ENCODE results near the gene TBX5.
A peak's percentile ranks its signal among the peaks of the same experiment; 100 is the strongest.

TBX5 gene

DNA sequence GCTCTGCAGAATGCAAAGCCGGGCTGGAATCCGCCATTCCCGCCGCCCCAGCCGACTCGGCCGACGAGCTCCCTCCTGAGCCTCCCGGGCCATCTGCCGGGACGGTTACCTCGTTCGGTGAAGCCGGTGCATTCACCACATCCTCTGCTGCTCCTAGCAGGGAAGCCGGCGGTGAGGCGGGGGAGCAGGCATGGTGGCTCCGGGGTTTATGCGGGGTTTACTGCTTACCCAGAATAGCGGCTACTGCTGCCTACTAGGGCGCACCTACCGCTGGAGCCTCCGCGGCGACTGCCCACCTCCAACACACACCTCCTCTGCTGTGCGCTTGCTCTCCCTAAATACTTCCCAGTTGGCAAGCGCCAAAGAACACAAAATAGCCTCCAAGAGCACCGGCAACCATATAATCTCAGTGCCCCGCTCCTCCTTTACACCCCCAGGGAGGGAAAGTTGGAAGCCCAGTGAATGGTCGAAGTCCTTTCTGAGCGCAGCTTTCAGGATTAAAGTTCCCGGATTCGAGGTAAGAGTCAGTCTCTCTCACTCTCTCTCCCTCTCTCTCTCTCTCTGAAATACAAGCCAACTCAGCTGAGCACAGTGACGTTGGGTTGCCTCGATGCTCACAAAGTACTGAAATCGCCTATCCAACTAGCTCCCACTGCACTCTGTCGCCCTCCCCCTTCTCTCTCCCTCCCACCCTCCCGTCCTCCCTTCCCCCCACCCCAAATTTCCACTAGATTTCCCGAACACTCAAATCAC is at the start of gene TBX5:
TBX5 (minus strand) TSS at position 626 of the 753 bp plus-strand sequence. CDS start 2,246 bp downstream, outside the sequence.
- DNase-seq: no peak

DNA sequence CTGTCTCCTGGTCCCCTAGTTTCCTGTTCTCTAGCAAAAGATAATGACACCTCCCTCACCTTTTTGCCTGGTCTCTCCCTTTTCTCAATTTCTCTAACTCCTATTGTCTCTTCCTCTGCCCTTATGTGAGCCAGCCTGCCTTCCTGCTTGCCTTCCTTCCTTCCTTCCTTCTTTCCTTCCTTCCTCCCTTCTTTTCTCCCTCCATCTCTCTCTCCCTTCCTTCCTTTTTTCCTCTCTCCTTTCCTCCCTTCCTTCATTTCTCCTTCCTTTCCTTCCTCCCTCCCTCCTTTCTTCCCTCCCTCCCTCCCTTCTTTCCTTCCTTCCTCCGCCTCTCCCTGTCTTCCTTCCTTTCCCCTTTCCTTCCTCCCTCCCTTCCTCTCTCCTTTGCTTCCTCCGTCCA is 45.7 kb upstream of the TBX5 start:
- no peak for DNase-seq

DNA sequence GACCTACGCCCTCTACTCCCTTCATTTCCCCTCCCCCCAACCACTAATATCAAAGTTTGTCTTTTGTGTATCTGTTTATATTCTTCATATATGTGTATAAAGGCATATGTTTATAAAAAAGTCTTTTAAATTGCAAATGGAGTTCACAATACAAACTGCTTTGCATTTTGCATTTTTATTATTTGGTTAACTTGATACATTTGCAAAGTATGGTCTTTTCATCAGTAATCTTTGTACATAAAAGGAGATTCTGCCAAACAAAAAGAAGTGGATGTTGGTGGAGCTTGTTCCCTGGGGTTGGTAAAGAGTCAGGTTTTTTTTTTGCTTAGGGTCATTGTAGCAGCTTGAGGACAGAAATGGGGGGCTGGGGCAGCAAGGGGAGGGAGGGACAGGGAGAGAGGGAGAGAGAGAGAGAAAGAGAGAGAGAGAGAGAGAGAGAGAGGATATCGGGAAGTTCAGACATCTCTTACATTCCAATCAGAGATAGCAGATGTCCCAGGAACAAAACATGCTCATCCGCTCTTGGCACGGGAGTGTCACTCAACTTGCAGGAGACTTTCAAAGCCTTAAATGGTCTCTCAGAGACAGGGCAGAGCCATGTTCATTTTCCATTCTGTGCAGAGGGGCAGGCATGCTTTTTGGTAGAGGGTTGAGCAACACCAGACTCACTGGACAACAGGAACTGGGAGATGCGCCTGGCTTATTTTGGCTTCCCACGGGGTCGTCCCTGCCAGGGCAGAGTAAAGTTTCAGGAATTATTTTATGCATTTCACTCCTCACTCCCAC is 44.8 kb upstream of the TBX5 start:
- no peak for DNase-seq

DNA sequence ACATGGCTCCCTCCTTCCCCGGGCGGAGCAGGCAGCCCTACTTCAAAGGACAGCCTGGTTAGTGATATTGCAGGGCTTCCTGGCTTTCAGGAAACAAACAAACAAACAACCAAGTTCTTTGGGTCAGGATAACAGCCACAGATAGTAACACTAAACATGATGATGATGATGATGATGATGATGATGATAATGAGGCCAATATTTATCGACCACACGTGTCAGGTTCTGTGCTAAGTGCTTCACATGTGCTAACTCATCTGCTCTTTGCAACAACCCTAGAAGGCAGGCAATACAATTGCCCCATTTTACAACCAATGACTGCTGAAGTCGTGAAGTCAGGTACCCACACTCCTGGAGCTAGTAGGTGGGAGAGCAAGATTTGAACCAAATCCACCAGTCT is 44.1 kb upstream of the TBX5 start:
- no peak for DNase-seq

DNA sequence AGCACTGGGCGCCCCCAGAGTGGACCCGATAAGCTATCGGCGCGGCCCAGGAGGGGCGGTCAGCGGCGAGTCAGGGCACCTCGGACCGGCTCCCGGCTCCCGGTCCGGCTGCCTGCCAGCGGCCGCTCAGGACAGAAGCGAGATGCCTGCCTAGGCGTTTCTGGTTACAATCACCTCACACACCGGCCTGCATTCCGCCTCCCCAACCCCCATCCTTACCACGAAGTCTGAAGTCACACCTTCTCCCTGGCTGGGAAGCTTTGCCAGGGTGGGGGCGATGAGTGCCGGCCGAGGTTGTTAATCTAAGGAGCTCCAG is 42.6 kb upstream of the TBX5 start:
- no peak for DNase-seq

DNA sequence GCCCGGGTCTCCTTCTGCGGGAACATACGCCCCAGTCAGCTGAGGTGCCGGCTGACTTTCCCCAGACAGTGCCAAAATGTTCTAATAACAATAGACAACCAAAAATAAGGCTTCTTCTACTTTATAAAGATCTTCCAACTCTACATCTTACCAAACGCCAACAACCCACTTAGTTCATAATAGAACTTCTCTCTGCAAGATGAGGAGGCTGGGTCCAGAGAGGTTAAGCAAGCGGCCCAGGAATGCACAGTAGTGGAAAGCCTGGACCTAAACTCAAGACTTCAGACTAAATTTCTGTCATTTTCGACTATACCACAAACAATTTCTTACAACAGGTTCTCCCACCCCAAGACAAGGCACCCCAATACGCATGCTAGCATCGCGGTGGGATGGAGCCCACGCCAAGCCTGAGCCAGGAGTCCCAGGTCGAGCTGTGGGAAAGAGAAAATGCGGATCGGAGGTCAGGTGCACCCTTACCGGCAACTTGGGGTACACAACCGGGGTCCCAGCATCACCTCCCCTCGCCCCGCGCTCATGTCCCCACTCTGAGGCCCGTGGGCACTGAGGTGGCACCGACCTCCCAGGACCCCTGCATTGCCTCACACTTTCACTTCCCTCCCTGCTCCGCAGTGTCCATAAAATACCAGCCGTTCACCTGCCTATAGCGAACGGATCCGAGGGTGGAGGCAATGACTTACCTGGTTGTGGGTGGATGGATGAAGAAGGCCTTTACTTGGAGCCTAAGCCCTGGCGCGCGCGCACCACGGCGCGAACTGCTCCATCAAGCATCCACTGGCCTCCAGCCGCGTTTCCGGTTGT is 42.1 kb upstream of the TBX5 start:
- no peak for DNase-seq

DNA sequence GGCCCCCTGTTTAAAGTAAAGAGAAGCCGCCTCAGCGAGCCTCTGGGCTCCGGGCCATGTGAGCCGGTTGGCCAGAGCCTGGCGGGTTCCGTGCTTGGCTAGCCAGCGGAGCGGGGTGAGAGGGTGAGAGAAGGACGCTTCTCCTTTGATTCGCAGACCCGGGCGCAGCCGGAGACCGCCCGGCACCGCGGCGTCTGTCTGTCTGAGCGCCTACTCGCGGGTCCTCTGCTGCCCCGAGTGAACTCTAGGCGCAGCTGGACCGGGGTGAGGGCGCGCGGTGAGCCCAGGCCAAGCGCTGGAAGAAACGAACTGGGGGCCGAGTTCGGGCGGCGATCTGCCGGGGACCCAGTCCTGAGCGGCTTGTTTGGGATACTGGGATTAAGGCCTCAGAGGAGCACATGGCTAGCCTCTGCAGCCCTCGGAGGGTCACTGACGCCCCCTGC is 41.4 kb upstream of the TBX5 start:
- peak; percentile 16 for DNase-seq

DNA sequence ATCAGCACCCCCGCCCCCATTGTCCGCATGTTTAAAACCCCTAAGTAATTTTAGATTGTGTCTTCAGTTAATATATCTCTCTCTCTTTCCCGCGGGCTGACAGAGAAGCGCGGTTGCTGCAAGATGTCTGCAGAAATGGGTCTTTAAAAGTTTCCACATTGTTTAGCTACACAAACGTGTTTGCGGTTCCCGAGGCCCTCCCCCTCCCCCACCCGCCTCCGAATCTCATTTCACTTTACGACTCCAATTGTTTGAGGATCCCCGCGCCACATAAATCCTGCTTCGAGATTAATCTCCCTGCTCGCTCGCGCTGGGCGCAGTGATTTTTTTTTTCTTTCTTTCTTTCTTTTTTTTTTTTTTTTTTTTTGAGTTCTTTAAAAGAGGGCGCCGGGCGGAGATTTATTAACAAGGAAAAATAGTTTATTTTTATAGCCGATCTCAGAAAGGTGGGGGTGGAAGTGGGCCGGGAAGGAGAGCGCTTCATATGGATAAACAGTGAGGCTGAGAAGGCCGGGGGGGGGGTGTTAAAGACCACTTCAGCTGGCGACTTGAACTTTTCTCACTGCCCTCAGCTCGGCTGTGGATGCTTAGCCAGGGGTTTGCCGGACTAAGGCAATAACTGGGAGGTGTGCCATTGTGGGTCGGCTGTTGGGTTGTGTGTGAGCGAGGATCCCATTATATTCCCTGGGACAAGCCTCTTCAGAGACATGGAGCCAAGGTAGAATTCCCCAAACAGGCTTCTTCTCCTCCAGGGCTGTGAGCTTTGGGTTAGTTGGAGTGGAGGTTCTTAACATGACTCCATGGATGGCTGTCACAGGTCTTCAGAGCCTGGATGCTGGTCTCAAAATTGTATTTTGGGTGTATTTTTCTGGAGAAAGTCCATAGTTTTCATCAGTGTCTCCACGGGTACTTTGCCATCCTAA is 39.7 kb upstream of the TBX5 start:
- no peak for DNase-seq

DNA sequence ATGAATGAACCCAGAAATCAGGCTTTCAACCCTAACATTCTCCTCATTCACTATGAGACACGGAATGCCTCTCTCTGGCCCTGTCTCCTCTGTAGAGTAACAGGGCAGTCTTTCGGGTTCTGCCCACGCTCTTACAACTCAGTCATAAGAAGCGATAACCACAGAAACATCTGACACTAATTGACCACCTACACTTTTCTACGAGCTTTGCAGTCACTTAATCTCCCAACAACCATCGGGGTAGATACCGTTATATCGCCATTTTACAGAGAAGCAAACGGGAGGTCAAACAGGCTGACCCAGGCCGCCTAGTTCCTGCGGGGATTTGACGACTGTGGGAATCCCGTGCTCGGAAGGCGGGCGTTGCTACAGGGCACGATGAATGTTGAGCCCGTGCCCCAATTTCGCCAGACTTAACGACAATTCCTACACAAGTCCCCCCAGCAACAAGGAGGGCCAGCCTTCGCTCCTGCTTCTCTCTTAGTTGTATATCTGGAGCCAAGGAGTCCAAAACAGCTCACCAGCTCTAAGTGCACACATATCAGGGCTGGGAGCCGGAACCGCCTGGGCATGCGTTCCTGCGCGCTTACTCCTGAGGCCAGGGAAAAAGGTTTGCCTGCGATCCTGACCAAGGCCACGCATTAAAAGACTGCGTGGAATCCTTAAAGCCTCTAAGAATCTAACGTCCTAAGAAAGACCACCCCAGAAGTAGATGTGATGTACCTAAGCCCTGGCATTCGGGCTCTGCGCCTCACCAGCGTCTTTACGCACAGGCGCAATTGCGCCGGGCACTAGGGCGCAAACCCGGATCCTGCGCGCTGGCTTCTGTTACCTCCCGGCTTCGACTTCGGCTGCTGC is 38.7 kb upstream of the TBX5 start:
- no peak for DNase-seq

DNA sequence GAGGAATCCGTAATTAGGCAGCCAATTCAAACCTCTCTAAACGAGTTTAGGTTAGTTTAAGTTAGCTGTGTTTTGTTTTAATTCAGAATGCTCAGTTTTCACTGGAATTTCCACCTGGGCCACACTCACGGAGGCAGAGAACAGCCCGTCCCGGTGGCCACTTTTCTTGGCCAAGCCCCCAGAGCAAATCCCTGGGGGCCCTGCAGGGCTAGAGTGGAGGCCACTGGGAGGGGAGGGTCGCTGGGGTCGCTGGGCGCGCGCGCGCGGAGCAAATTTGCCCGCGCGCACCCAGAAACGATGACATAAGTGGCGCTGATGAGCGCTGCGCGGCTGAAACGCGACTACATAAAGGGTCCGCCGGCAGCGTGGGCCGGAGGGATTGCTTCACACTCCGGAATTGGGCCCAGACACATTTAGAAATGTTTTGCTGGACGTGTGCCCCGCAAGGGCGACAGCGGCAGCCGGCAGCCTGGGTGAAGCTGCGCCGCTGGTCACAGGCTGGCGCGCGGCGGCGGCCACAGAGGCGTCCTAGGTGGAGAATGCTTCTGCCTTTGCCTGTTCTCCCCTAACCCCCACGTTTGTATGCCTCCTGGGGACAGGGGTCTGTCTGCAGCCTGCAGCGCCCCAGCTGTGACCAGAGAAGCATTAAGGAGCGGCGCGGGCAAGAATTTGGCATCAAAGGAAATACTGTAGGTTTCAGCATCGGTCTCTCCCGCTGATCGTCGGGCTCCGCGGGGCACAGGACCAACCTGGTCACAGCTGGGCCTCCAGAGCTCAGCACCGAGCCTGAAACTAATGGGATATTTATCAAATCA is 37.9 kb upstream of the TBX5 start:
- DNase-seq: no peak

DNA sequence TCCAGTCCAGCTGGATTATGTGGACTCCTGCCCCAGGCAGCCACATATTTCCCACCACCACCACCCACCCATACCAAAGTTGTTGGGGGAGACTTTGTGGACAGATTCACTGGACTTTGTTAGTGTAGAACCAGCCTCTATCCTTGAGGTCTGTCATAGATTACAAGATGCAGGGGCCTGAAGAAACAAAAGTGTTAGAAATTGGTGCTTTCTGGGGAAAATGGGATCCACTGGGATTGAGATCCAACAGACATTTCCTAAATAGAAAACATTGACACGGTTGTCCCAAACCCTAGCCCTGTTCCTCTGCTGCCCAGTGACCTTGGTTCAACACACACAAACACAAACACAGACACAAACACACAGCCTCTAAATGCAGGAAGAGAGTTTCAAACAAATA is 36.6 kb upstream of the TBX5 start:
- no peak for DNase-seq

DNA sequence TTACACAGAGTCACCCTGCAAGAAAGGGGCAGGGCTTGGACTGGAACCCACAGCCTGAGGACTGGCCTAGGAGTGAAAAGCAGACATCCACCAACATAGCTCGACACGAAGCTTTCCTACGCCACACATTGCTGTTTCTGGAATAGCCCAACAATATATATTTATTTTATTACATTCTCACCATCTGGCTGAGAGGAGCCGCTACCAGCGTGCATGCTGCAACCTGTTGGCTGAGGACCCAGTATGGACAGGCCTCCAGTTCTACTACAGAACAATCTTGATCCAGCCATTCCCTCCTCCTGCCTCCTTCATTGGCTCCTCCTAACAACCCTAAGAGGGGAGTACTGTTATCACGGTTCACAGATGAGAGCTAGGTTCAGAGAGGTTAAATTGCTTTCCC is 35.6 kb upstream of the TBX5 start:
- no peak for DNase-seq

DNA sequence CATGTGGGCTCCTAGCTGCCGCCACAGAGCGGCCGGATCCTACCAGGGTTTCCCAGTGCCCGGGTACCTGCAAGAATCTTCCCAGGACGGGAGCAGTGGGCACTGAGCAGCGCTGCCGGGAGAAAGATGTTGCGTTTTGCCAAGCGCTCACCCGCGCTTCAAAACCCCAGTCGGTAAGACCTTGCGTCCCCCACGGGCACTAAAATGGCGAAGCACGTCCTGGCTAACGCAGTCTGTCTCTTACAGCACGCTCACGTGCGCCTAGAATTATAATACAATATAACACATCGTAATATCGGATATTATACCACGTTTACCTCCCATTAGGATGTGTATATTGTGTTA is 35.1 kb upstream of the TBX5 start:
- no peak for DNase-seq

DNA sequence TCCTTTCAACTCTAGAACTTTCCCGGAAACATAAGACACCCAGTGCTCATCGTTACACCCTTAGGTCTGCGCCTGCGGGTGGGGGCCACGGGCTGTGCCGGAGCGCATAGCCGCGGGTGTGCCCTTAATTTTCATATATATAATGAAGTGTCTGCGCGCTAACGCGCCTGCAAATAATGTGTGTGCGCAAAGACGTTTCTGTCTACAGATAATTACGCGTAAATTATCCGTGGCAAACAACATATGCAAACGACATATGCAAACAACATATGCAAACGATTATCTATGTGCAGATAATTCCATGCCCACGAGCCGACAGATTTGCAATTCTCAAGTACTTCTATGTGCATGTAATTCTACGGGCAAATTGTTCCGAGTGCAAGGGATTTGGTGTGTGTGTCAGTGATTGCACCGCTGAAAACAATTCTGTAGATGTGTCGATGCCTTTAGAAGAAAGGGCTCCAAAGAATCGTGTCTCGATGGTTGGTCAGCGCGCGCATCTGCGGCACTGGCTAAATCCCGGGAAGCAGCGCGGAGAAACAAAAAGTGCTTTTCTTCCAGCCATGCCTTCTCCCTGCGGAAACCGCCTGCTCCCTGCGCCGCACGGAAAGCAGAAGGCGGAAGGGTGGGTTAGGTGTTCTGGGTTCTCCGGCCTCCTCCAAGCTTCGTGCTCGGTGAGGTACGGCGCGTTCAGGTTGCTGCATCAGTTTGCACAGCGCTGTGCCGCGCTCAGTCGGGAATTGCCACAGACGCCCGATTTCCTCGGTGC is 34.5 kb upstream of the TBX5 start:
- no peak for DNase-seq

DNA sequence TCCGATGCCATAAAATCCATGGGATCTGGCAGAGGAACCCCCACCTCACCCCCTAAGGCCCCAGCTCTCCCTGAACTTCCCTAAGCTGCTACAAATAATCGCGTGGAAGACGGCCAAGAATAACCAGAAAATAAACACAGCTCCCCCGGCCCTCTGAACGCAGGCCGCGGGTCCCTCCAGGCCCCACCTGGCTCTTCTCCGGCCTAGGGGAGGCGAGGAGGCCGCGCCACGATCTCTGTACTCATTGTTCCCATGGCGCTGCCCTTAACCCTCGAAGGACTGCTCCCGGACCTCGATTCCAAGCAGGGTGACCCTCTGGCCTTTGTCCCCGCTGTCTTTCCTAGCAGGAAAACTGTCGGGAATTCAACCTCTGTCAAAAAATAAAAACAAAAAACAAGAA is 33.9 kb upstream of the TBX5 start:
- no peak for DNase-seq

DNA sequence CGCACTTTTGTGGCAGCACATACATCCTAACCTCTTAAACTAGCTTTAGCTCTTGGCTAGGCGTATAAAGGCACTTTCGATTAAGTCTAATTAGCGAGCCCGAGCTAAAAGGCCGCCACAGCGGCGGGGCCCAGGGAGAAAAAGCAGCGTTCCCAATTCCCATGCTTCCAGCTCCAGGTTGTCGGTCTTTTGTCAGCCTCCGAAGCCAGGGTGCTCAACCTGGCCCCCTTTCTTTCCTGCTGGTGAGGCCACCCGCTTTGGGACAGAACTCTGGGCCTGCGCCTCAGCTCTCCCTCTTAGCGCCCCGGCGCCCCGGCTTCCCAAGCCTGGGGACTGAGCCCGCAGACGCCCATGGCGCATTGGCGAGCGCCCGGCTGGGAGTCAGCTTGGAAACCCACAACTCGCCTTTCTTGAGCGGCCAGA is 33.3 kb upstream of the TBX5 start:
- no peak for DNase-seq

DNA sequence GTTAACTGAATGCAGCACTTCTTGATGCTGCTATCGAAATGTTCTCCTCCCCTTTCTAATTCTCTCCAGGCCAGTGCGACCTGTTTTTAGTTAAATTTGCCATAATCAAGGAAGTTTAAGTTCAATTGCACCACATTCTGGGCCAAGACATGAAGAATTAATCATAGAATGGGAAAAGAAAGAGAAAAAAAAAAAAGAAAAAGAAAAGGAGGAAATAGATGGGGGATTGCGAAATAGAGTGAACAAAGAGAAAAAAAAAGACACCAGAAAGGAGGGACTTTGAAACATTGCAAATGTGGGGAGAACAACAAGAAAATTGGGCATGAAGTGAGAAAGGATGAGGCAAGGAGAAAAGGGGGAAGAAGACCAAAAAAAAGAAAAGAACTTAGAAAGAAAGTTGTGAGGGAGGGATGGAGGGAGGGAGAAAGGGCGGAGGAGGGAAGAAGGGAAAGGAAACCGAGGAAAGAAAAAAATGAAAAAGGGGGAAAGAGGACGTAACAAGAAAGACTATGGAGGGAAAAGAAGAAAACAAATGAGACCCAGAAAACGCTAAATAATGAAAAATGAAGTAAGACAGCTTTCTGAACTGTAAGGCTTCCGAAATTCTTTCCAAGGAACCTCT is 32.8 kb upstream of the TBX5 start:
- DNase-seq: no peak

DNA sequence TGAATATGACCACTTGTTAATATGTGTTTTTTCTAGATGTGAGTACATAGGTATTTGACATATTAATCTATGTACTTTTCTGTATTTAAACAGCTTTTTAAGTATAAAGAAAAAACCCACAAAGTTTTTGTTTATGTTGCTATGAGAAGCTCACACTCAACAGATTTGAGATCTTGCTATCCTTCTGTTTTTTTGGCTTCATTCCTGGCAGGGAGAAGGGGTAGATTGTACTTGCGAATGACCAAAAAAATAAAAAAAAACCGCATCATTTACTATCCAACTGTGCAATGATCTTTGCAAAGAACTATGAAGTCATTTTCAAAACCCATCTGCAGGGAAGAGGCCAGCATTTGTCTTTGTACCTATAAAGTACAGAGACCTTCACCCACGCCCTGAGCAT is 28.4 kb upstream of the TBX5 start:
- DNase-seq: no peak

DNA sequence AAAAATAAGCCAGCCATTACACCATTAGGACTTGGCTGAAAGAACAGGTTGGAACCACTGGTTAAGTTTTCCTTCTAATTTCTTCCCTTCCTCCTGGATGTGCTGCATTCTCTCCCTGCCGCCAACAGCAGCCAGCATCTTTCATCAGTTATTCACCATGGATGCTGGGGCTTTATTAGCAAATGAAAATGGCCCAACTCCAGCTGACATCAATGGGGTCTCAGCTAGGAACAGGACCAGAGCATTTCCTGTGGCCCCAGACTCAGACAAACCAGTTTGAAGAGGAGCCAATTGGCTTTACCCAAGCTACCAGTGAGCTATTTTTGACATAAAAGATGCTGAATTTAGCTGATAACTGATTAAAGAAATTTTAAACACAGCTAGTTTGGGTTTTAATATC is 26.0 kb upstream of the TBX5 start:
- no peak for DNase-seq

DNA sequence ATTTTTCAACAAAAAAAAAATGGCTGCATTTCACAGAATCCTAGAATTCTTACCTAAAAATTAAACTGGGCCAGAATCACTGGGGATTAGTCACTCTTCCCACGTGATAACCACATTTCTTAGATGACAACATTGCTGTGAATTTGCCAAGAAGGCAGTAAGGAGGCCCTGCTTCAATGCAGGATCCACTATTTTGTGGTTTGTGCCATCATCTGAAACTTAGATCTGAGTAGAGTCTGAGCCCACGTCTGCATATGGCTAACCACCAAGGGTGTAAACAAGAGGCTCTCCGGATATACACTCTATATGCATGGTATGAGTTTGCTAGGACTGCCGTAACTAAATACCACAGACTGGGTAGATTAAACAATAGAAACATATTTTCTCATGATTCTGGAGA is 24.4 kb upstream of the TBX5 start:
- DNase-seq: no peak

Data from NCI-H2029 (cell line).